WTC11 (cell line): ENCODE results near the gene PCDHGA9. TPM values are rescaled to one million over a fixed set of nuclear protein-coding genes. Genes with fewer than 3 reads are reported as not detected.
"Not testable (repeated sequence)": the region's sequence is repeated elsewhere in the genome, so short reads cannot be mapped to it uniquely, and the experiment has no call there.

ENCODE experiments used
- ATAC-seq: fragments of 200-7000 bp; cut with Tn5 transposase; 2 replicates; pipeline ENCODE4 v1.10.0; 2021; ENCODE audit warnings: mild to moderate bottlenecking, moderate library complexity
- CTCF ChIA-PET: fragments of 300-600 bp; sonication (Branson Sonifier 250); formaldehyde crosslinking; loops from one replicate; lab custom pipeline; 2021; ENCODE audit warnings: antibody characterized with exemption; lab: Charles Lee
- POLR2A ChIA-PET: fragments of 350-600 bp; sonication (Branson Sonifier 250); formaldehyde crosslinking; loops from one replicate; lab custom pipeline; 2021; ENCODE audit warnings: antibody characterized with exemption; lab: Charles Lee
- DNase-seq: peaks from one replicate; pipeline ENCODE4 v3.0.0; 2021; ENCODE audit warnings: low spot score
- H3K27ac Mint-ChIP-seq: 2 replicates; pipeline ENCODE4 v1.8.0; 2021; ENCODE audit warnings: mixed read lengths
- H3K27me3 Mint-ChIP-seq: 2 replicates; pipeline ENCODE4 v1.8.0; 2021; ENCODE audit warnings: low read depth, mild to moderate bottlenecking, moderate library complexity, mixed read lengths
- H3K36me3 Mint-ChIP-seq: 2 replicates; pipeline ENCODE4 v1.8.0; 2021; ENCODE audit warnings: mixed read lengths
- H3K4me1 Mint-ChIP-seq: 2 replicates; pipeline ENCODE4 v1.8.0; 2022; ENCODE audit warnings: mixed read lengths
- H3K4me3 Mint-ChIP-seq: 2 replicates; pipeline ENCODE4 v1.8.0; 2021; ENCODE audit warnings: mild to moderate bottlenecking, moderate library complexity, mixed read lengths
- H3K9me3 Mint-ChIP-seq: 2 replicates; pipeline ENCODE4 v1.8.0; 2021; ENCODE audit warnings: mixed read lengths
- CREM ChIP-seq: sonication (generic); formaldehyde crosslinking; IDR thresholded peaks from 2 replicates; pipeline ENCODE4 v1.8.1; 2022; ENCODE audit warnings: mild to moderate bottlenecking, missing genetic modification reagents, moderate library complexity
- FOXP1 ChIP-seq: sonication (generic); formaldehyde crosslinking; IDR thresholded peaks from 2 replicates; pipeline ENCODE4 v1.8.0; 2022; ENCODE audit warnings: missing genetic modification reagents, mild to moderate bottlenecking, moderate library complexity, borderline replicate concordance
- GRHL2 ChIP-seq: fragments of 250-450 bp; sonication (Bioruptor Pico); IDR thresholded peaks from 2 replicates; pipeline ENCODE4 v1.8.0; 2022; ENCODE audit warnings: mild to moderate bottlenecking, moderate library complexity; ENCODE audit not compliant: insufficient replicate concordance, severe bottlenecking
- HMGA2 ChIP-seq: fragments of 250-450 bp; sonication (Bioruptor Pico); IDR thresholded peaks from 2 replicates; pipeline ENCODE4 v1.4.0; 2021; ENCODE audit warnings: mild to moderate bottlenecking, moderate library complexity
- JAZF1 ChIP-seq: fragments of 250-450 bp; sonication (Bioruptor Pico); IDR thresholded peaks from 2 replicates; pipeline ENCODE4 v1.9.0; 2021; ENCODE audit warnings: moderate library complexity, mild to moderate bottlenecking, inconsistent platforms
- NFATC4 ChIP-seq: fragments of 250-450 bp; sonication (Bioruptor Pico); IDR thresholded peaks from 2 replicates; pipeline ENCODE4 v1.9.0; 2021; ENCODE audit warnings: mild to moderate bottlenecking
- NR1H2 ChIP-seq: sonication (generic); formaldehyde crosslinking; IDR thresholded peaks from 2 replicates; pipeline ENCODE4 v1.9.0; 2021; ENCODE audit warnings: mild to moderate bottlenecking, moderate library complexity, missing genetic modification reagents
- OVOL2 ChIP-seq: fragments of 250-450 bp; sonication (Bioruptor Pico); IDR thresholded peaks from 2 replicates; pipeline ENCODE4 v1.9.0; 2021; ENCODE audit warnings: mild to moderate bottlenecking, borderline replicate concordance
- RELA ChIP-seq: sonication (generic); formaldehyde crosslinking; IDR thresholded peaks from 2 replicates; pipeline ENCODE4 v1.8.1; 2022; ENCODE audit warnings: missing genetic modification reagents, mild to moderate bottlenecking, borderline replicate concordance
- TEAD4 ChIP-seq: sonication (generic); formaldehyde crosslinking; IDR thresholded peaks from 2 replicates; pipeline ENCODE4 v1.8.0; 2022; ENCODE audit warnings: mild to moderate bottlenecking, missing genetic modification reagents
- ZNF138 ChIP-seq: sonication (generic); formaldehyde crosslinking; conservative IDR thresholded peaks from 2 replicates; pipeline ENCODE4 v1.8.1; 2022; ENCODE audit warnings: mild to moderate bottlenecking, moderate library complexity, missing genetic modification reagents
- ZNF416 ChIP-seq: fragments of 250-450 bp; sonication (Bioruptor Pico); IDR thresholded peaks from 2 replicates; pipeline ENCODE4 v1.9.0; 2021; ENCODE audit warnings: mild to moderate bottlenecking, inconsistent platforms
- total RNA-seq: library from RNA; stranded (reverse); gene quantifications from 3 replicates; pipeline ENCODE4 v1.2.3, GENCODE V29; 2021
- TF ChIP-seq, protein P1 (sequence below): fragments of 200-600 bp; IDR thresholded peaks from 2 replicates; pipeline ENCODE4 v1.8.0; 2022; ENCODE audit warnings: antibody characterized with exemption
- TF ChIP-seq, protein P2 (sequence below): sonication (generic); formaldehyde crosslinking; IDR thresholded peaks from 2 replicates; pipeline ENCODE4 v1.8.1; 2023; ENCODE audit warnings: mild to moderate bottlenecking, missing genetic modification reagents
- TF ChIP-seq, protein P3 (sequence below): fragments of 250-450 bp; sonication (Bioruptor Pico); IDR thresholded peaks from 2 replicates; pipeline ENCODE4 v1.9.0; 2021; ENCODE audit warnings: moderate library complexity, mild to moderate bottlenecking, inconsistent platforms, borderline replicate concordance
- TF ChIP-seq, protein P4 (sequence below): sonication (generic); formaldehyde crosslinking; IDR thresholded peaks from 2 replicates; pipeline ENCODE4 v1.8.1; 2022; ENCODE audit warnings: missing genetic modification reagents, borderline replicate concordance
- TF ChIP-seq, protein P5 (sequence below): sonication (generic); formaldehyde crosslinking; conservative IDR thresholded peaks from 2 replicates; pipeline ENCODE4 v1.8.1; 2022; ENCODE audit warnings: mild to moderate bottlenecking, missing genetic modification reagents

PCDHGA9 gene
- total RNA-seq, 1 experiment from 2014 or later, result 2.9 TPM

DNA sequence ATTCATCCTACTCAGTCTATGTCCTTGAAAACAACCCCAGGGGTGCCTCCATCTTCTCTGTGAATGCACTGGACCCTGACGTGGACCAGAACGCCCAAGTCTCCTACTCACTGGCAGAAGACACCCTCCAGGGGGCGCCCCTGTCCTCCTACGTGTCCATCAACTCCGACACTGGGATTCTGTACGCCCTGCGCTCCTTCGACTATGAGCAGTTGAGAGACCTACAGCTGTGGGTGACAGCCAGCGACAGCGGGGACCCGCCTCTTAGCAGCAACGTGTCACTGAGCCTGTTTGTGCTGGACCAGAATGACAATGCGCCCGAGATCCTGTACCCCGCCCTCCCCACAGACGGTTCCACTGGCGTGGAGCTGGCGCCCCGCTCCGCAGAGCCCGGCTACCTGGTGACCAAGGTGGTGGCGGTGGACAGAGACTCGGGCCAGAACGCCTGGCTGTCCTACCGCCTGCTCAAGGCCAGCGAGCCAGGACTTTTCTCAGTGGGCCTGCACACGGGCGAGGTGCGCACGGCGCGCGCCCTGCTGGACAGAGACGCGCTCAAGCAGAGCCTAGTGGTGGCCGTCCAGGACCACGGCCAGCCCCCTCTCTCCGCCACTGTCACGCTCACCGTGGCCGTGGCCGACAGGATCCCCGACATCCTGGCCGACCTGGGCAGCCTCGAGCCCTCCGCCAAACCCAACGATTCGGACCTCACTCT is 27.0 kb upstream of the PCDHGA9 start:
- H3K36me3 Mint-ChIP-seq, result peaks cover 54% of the 10 kb centered on the region
- POLR2A ChIA-PET, H3K27ac Mint-ChIP-seq, DNase-seq, H3K27me3 Mint-ChIP-seq, H3K4me1 Mint-ChIP-seq, H3K4me3 Mint-ChIP-seq: not testable (repeated sequence)
- TF ChIP-seq, protein P1, sequence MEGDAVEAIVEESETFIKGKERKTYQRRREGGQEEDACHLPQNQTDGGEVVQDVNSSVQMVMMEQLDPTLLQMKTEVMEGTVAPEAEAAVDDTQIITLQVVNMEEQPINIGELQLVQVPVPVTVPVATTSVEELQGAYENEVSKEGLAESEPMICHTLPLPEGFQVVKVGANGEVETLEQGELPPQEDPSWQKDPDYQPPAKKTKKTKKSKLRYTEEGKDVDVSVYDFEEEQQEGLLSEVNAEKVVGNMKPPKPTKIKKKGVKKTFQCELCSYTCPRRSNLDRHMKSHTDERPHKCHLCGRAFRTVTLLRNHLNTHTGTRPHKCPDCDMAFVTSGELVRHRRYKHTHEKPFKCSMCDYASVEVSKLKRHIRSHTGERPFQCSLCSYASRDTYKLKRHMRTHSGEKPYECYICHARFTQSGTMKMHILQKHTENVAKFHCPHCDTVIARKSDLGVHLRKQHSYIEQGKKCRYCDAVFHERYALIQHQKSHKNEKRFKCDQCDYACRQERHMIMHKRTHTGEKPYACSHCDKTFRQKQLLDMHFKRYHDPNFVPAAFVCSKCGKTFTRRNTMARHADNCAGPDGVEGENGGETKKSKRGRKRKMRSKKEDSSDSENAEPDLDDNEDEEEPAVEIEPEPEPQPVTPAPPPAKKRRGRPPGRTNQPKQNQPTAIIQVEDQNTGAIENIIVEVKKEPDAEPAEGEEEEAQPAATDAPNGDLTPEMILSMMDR, result 0 out of 2 replicates have a peak, but pooled peaks have one; percentile 21
- ATAC-seq, result peak; percentile 41
- H3K9me3 Mint-ChIP-seq, result peaks cover 53% of the 10 kb centered on the region
- CTCF ChIA-PET, result interaction anchor here (0.6 to 2.6 kb wide), 6 partner anchors 12 to 188 kb away, joined by 3 to 19 read pairs (median 6); partner anchors contain the start of genes PCDHGA10 and PCDHGB4

DNA sequence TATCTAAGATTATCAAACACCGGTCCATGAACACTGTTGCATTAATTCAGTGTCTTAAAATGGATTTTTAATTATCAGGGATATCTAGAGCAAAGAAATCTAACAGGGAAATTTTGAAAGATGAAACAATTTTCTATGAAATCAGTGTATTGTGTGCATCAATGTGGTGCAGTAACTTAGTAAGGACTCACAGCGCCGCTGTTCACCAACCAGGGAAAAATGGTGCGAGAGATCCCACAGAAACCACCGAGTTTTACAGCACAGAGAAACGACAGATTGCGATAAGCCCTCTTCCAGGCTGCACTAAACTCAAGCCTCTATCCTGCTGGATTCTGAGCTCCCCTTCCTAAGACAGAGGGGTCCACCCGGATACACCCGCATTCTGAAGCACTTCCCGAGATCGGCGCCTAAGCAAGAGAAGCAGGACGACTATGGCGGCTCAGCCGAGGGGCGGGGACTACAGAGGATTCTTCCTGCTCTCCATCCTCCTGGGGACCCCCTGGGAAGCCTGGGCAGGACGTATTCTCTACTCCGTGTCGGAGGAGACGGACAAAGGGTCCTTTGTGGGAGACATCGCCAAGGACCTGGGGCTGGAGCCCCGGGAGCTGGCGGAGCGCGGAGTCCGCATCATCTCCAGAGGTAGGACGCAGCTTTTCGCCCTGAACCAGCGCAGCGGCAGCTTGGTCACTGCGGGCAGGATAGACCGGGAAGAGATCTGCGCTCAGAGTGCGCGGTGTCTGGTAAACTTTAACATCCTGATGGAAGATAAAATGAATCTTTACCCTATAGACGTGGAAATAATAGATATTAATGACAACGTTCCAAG is 19.9 kb upstream of the PCDHGA9 start, which contains the start of gene PCDHGA7:
PCDHGA7 (plus strand) TSS at position 274 of the 826 bp plus-strand sequence; CDS start at position 432, 158 bp downstream.
- ATAC-seq (no peak), DNase-seq (no peak)
- Mint-ChIP-seq H3K27ac (peak within 1 kb of the TSS; percentile 74; the same call in 1 of the 2 replicates), H3K27me3 (peaks cover 18% of the 10 kb centered on the region), H3K36me3 (peaks cover 30% of the 10 kb centered on the region), H3K4me1 (no peaks in the 10 kb centered on the region), H3K4me3 (peak within 1 kb of the TSS; percentile 84), H3K9me3 (peaks cover 42% of the 10 kb centered on the region)
- ChIA-PET POLR2A (no interaction called here), CTCF (interaction anchor here (0.6 to 1.9 kb wide), 12 partner anchors 12 to 247 kb away, joined by 3 to 5 read pairs (median 4); partner anchors contain the start of genes PCDHB14, PCDHB15, PCDHB5 and PCDHGA10)
- TF ChIP-seq FOXP1 (CRISPR knock-in tag) (no peak), OVOL2 (CRISPR knock-in tag) (no peak), RELA (CRISPR knock-in tag) (no peak), NFATC4 (no peak), NR1H2 (CRISPR knock-in tag) (no peak), GRHL2 (CRISPR knock-in tag) (no peak), HMGA2 (no peak), ZNF416 (no peak), CREM (CRISPR knock-in tag) (no peak), ZNF138 (no peak), TEAD4 (CRISPR knock-in tag) (no peak), JAZF1 (CRISPR knock-in tag) (no peak)
- TF ChIP-seq, protein P2, sequence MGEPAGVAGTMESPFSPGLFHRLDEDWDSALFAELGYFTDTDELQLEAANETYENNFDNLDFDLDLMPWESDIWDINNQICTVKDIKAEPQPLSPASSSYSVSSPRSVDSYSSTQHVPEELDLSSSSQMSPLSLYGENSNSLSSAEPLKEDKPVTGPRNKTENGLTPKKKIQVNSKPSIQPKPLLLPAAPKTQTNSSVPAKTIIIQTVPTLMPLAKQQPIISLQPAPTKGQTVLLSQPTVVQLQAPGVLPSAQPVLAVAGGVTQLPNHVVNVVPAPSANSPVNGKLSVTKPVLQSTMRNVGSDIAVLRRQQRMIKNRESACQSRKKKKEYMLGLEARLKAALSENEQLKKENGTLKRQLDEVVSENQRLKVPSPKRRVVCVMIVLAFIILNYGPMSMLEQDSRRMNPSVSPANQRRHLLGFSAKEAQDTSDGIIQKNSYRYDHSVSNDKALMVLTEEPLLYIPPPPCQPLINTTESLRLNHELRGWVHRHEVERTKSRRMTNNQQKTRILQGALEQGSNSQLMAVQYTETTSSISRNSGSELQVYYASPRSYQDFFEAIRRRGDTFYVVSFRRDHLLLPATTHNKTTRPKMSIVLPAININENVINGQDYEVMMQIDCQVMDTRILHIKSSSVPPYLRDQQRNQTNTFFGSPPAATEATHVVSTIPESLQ, result no peak
- TF ChIP-seq, protein P3, sequence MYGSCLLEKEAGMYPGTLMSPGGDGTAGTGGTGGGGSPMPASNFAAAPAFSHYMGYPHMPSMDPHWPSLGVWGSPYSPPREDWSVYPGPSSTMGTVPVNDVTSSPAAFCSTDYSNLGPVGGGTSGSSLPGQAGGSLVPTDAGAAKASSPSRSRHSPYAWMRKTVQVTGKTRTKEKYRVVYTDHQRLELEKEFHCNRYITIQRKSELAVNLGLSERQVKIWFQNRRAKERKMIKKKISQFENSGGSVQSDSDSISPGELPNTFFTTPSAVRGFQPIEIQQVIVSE (CRISPR knock-in tag), result no peak
- TF ChIP-seq, protein P4, sequence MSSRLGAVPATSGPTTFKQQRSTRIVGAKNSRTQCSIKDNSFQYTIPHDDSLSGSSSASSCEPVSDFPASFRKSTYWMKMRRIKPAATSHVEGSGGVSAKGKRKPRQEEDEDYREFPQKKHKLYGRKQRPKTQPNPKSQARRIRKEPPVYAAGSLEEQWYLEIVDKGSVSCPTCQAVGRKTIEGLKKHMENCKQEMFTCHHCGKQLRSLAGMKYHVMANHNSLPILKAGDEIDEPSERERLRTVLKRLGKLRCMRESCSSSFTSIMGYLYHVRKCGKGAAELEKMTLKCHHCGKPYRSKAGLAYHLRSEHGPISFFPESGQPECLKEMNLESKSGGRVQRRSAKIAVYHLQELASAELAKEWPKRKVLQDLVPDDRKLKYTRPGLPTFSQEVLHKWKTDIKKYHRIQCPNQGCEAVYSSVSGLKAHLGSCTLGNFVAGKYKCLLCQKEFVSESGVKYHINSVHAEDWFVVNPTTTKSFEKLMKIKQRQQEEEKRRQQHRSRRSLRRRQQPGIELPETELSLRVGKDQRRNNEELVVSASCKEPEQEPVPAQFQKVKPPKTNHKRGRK (CRISPR knock-in tag), result no peak
- TF ChIP-seq, protein P5, sequence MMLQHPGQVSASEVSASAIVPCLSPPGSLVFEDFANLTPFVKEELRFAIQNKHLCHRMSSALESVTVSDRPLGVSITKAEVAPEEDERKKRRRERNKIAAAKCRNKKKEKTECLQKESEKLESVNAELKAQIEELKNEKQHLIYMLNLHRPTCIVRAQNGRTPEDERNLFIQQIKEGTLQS, result no peak
